NCI-H1105 treated with DMSO at 0.1 percent for 48 hours (cell line): Measurements from ENCODE around the gene TCP1.
A peak's percentile ranks its signal among the peaks of the same experiment; 100 is the strongest.
"Not testable (repeated sequence)": the region's sequence is repeated elsewhere in the genome, so short reads cannot be mapped to it uniquely, and the experiment has no call there.

Experiments used
- DNase-seq: peaks from one replicate; lab custom pipeline; 2025; lab: John Stamatoyannopoulos, UW

Gene TCP1

DNA sequence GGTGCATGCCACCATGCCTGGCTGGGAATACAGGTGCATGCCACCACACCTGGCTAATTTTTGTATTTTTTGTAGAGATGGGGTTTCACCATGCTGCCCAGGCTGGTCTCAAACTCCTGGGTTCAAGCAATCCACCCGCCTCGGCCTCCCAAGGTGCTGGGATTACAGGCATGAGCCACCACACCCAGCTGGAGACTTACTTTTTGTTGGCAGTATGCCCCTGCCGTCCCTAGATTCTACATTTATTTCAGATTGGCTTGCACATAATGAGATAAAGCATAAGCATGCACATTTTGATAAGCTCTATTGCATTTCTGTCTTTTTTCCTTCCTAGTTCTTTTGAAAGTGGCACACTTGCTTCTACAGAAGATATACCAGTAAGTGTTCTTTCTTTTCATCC lies 27.4 kb upstream of the TCP1 start:
- DNase-seq, result not testable (repeated sequence)

GRCh38 chr6:159815410-159815809 lies 26.0 kb upstream of the TCP1 start:
- no peak for DNase-seq

- no peak for DNase-seq
These were observed 24.4 kb upstream of the TCP1 start for GRCh38 chr6:159813781-159814180.

GRCh38 chr6:159809149-159809548 lies 19.7 kb upstream of the TCP1 start:
- DNase-seq, result no peak

- DNase-seq, result no peak
These were observed 19.2 kb upstream of the TCP1 start for GRCh38 chr6:159808647-159809046.

DNA sequence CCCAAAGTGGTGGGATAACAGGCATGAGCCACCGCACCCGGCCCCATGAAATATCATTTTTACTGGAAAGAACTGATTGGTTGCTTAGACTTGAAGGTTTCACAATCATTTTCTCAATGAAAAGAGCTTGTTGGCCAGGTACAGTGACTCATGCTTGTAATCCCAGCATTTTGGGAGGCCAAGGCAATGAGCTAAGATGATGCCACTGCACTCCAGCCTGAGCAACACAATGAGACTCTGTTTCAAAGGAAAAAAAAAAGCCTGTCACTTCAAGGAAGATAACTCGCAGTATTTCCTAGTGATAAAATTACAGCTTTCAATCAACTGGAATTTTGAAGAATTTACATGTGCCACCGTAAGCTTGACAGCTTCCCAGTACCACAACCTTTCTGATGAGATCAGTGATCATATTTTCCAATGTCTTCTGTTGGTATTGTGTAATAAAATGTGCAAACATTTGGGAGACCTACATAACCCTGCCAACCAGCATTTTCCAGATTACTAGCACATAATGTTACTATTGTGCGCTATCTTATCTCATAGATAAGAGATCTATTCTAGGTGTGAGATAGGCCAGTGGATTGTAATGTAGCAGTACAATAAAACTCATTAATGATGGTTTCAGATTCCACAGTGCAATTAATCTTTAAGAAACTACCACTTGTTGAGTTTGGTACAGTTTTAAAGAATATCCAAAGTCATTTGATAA lies 17.9 kb upstream of the TCP1 start:
- no peak for DNase-seq

- DNase-seq, result no peak
These were observed 16.6 kb upstream of the TCP1 start for GRCh38 chr6:159806021-159806458.

- DNase-seq, result no peak
These were observed 16.1 kb upstream of the TCP1 start for GRCh38 chr6:159805440-159806020.

DNA sequence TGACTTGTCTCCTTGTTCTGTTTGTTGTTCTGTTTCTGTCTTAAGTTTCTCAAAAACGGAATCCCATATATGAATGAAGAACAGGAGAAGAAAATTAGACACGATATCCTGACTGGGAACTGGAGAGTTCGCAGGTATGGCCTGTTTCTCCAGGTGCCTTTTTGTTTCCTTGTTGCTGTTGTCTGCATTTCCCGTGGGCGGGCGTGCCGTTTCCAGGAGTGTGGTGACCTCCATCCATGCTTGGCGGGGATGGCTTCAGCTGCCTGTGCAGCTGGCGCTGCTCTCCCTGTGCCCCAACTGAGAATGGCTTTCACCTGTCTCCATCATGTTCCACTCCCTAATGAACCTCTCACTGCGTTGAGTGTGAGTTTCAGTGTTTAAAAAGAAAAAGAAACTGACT lies 15.1 kb upstream of the TCP1 start:
- no peak for DNase-seq

DNA sequence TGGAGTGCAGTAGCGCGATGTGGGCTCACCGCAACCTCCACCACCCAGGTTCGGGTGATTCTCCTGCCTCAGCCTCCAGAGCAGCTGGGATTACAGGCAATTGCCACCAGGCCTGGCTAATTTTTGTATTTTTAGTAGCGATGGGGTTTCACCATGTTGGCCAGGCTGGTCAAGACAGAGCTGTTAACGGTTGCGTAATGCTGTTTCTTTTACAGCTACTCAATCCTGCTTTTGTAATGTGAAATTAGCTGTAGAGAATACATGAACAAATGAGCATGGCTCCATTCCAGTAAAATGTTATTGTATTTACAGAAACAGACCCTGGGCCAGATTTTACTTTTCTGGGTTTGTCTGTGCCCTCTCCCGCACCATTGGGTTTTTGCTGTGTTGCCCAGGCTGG lies 12.5 kb upstream of the TCP1 start:
- no peak for DNase-seq

DNA sequence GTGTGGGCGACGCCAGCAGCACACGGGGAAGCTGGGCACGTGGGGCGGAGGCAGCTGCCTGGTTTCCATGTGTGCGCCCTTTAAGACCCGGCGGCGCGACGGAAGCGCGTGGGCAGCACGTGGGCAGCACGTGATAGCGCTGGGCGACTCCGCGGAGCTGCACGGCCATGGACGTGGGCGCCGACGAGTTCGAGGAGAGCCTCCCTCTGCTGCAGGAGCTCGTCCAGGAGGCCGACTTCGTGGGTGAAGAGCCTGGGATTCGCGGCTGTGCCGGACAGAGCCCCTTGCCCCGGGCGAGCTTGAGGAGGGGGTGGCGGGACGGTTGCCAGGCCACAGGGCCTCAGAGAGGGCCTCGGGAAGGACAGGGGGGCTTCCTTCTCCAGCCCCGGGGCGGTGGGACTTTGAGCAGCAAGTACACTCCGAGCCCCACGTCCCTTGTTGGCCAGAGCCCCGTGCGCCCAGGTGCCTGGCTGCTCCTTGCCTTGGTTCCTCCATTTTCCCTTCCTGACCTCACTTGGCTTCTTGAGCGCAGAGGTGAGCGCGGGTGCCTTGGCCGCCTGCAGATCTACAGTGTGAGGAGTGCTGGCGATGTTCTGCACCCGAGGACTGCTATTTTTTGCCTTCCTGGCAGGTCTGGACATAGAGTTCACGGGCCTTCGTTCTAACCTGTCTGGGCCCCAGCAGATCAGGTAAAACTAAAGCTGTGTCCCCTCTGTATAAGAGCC lies 10.9 kb upstream of the TCP1 start, which contains the start of gene PNLDC1:
Gene PNLDC1, plus strand, starts transcription at position 136 of the 725 bp plus-strand sequence. Its CDS starts 32 bp downstream, at position 168.
- DNase-seq, result no peak

DNA sequence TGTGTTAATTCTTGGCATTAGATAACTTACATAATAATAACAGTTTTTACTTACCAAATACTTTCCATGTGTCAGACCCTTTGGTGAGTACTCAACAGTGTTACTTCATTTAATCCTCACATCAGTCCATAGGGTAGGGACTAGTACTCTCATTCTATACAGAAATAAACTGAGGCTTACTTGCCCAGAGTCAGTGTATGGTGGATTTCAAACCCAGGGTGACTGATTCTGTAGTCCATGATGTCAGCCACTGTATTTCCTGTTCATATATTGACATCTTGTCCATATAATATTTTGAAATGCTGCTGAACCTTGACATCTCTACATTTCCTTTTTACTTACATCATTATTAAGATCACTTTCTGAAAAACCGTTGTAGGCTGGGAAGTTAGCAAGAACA lies 8.2 kb upstream of the TCP1 start:
- no peak for DNase-seq

DNA sequence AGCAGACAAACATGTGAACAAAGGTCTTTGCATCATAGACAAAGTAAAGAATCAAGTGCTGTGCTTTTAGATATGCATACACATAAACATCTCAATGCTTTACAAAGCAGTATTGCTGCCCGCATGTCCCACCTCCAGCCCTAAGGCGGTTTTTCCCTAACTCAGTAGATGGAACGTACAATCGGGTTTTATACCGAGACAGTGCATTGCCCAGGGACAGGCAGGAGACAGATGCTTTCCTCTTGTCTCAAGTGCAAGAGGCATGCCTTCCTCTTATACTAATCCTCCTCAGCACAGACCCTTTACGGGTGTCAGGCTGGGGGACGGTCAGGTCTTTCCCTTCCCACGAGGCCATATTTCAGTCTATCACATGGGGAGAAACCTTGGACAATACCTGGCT lies 5.6 kb upstream of the TCP1 start:
- DNase-seq, result not testable (repeated sequence)

GRCh38 chr6:159790956-159791598 lies 1.7 kb upstream of the TCP1 start:
- DNase-seq, result peak; percentile 27

DNA sequence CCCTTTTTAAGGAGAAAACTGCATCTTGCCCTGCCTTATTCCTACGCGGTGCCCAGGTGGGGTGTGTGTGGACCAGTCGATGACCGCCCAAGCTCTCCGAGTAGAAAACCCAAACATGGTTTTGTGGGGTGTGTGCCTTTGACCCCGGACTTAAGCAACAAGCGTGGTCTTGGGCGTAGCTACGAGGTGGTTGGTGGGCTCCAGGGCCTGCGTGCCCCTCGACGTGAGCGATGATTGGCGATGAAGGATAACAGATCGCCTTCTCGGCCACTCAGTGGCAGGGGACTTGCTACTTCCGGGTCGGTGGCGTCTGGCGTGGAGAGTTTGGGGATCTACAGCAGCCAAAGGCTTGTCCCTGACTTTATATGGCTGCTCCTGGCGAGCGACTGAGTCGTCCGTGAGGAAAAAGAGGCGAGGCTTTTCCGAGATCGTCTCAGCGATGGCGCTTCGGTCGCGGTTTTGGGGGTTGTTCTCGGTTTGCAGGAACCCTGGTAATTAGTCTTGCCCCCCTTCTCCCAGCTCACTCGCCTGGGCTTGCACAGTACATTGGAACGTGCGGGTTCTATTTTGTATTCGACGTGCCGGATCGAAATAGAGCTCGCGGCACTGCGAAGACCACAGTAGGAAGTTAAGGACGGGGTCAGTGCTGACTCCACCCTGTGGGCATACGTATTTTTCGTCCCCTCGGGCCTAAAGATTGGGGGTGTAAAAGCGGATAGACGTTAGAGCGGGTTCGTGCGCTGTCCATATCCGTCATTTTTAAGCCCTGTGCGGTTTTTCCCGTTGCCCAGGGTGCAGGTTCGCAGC lies 950 bp upstream of the TCP1 start, which contains the start of gene MRPL18:
Gene MRPL18, plus strand, starts transcription at position 319 of the 807 bp plus-strand sequence. Its CDS starts 121 bp downstream, at position 440.
- DNase-seq, result peak; percentile 100

DNA sequence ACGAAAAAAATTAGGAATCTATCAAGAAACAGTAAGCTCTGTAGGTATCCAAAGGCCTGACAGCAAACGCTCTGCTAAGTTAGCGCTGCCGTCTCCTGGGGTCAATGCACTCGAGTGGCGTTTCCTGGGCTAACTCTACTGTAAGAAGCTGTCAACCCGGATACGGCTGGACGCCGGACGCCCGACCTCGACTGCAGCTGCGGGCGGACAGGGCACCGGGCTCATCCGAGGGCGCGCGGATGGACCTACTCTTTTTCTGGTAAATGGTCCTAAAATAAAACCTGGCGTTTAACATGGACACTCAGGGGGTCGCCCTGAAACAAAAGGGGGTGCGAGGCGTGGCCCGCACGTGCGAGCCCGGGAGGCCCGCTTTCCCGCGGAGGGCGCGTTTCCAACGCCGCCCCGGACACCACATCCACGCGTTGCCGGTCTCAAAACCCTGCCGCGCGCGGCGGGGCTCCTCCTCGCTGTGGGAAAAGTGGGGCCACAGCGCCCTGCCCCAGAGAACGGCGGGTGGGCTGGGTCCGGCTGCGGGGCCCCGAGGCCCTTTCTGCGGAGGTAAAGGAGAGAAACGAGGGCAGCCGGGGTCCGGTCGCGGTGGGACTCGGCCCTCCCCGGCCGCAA lies 537 bp downstream of the TCP1 start:
- peak; percentile 22 for DNase-seq

DNA sequence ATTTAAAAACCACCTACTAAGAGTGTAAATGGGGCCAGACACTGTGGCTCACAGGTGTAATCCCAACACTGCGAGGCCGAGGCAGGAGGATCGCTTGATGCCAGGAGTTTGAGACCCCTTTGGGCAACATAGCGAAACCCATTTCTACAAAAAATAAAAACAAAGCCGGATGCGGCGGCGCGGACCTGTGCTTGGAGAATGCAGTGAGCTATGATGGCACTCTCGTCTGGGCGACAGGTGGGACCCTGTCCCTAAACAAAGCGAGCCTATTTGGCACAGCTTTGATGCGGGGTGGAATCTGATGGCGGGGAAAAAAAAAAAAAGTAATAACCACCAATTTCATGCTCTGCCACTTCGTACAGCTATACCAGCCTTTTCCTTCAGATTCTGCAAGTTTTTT lies 1.1 kb downstream of the TCP1 start:
- no peak for DNase-seq

- no peak for DNase-seq
These were observed 10.8 kb downstream of the TCP1 start for GRCh38 chr6:159778542-159779103.

DNA sequence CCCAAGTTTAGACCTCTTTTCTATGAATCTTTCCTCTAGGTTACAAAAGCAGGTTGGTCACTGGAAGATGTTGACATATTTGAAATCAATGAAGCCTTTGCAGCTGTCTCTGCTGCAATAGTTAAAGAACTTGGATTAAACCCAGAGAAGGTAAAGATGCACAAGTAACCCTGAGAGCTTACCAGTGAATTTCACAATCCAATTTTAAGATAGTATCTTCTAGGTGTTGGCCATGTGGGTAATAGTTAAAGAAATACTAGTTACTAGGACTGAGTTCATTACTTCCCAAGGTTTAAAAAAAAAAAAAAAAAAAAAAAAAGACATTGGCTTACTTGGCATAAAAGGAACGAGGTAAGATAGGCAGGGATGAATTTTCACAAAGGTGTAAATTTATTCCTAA lies 11.3 kb downstream of the TCP1 start:
- DNase-seq, result no peak

DNA sequence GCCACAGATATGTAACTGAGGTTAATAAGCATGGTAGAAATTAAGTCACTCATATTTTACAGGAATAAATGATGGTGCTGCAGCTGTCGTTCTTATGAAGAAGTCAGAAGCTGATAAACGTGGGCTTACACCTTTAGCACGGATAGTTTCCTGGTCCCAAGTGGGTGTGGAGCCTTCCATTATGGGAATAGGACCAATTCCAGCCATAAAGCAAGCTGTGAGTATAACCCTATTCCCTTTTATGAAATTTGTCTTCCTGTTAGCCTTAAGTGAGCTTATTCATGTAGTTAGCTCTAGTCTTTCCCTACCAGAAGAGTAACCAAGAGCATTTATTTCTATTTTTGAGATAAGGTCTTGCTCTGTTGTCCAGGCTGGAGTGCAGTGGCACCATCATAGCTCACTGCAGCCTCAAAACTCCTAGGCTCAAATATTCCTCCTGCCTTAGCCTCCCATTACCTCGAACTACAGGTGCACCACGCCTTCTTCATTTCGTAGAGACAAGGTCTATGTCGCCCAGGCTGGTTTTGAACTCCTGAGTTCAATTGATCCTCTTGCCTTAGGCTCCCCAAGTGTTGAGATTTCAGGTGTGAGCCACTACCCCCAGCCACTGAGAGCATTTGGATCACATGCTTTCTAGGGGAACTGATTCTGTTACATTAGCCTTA lies 12.0 kb downstream of the TCP1 start:
- no peak for DNase-seq
